ENCODE data around the gene SGIP1.
A peak's percentile ranks its signal among the peaks of the same experiment; 100 is the strongest.

Gene SGIP1

GRCh38 chr1:66739401-66740157, 205.6 kb downstream of the SGIP1 start:
- no peak for DNase-seq (ENCODE audit: low read depth)
- H3K4me3 ChIP-seq (ENCODE audit: low read depth, low read length): no peak overlapping the region

DNA sequence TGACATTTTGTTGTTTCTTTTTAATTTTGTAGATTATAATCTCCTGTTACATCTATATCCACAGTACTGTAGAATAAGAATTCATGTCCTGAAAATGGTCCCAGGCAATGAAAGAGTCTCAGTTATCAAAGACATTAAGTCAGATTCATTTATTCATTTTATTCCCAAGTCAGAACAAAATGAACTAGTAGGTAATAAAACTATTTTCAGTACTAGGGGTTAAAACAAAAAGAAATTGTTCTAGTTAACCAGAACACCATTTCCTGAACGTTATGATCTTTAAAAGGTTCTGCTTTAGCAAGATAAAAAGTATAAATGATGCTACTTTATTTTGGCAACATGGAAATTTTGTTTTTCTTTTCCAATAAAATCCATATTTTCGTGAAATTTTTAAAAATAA, 211.5 kb downstream of the SGIP1 start:
- no peak for DNase-seq (ENCODE audit: low read depth)
- no peak overlapping the region for H3K4me3 ChIP-seq (ENCODE audit: low read depth, low read length)

GRCh38 chr1:66747501-66747900, 213.5 kb downstream of the SGIP1 start:
- DNase-seq (ENCODE audit: low read depth): no peak

GRCh38 chr1:66750577-66750976, 216.6 kb downstream of the SGIP1 start:
- no peak overlapping the region for H3K4me3 ChIP-seq (ENCODE audit: low read depth, low read length)
- no peak for DNase-seq (ENCODE audit: low read depth)

More at GRCh38 chr1:66747501-66747900, 213.5 kb downstream of the SGIP1 start:
- no peak overlapping the region for H3K4me3 ChIP-seq (ENCODE audit: low read depth, low read length)

- no peak overlapping the region for H3K4me3 ChIP-seq (ENCODE audit: low read depth, low read length)
- DNase-seq (ENCODE audit: low read depth): no peak
Measured at GRCh38 chr1:66751160-66751559, 217.2 kb downstream of the SGIP1 start.

- peak within 1 kb of the TSS; percentile 46 for H3K4me3 ChIP-seq (ENCODE audit: low read depth, low read length)
- no peak for DNase-seq (ENCODE audit: low read depth)
Measured at GRCh38 chr1:66752000-66752592, 218.1 kb downstream of the SGIP1 start, which contains the start of gene DYNLT5. TSS of gene DYNLT5 (plus strand) at chr1:66752459. CDS start at chr1:66754659, 2,200 bp downstream.

DNA sequence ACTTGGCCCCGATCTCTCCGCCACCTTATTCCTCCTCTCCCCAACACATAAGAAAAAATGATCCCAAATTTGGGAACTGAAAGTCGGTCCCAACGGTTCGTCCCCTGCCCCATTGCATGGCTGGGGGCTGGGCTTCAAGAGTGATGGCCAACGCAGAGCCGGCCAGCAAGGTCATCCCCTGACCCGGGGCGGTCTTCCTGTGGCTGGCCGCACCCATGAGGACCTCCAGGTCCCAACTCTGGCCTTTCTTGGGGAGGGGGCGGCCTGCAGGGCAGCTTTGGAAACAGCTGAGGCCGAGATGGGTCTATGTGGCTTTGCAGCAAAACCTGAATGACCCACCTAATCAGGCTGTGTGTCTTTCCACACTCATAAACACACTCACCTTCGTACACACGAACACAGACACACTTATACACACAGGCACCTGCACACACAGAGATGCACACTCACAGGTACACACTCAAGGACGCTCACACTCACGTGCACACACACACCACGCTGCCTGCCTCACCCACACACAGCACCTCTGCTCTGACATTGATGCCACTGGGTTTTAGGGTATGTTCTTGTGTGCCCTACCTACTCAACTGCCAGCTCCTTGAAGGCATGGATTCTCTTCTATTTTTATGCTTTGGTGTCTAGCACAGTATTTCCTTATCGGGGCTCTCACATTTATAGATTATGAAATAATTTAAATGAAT, 218.9 kb downstream of the SGIP1 start:
- peak overlapping the region; percentile 46 for H3K4me3 ChIP-seq (ENCODE audit: low read depth, low read length)
- DNase-seq (ENCODE audit: low read depth): no peak

GRCh38 chr1:66757722-66758240, 223.8 kb downstream of the SGIP1 start:
- no peak for DNase-seq (ENCODE audit: low read depth)
- no peak overlapping the region for H3K4me3 ChIP-seq (ENCODE audit: low read depth, low read length)

- no peak for DNase-seq (ENCODE audit: low read depth)
- no peak overlapping the region for H3K4me3 ChIP-seq (ENCODE audit: low read depth, low read length)
Measured at GRCh38 chr1:66758241-66758755, 224.3 kb downstream of the SGIP1 start.

DNA sequence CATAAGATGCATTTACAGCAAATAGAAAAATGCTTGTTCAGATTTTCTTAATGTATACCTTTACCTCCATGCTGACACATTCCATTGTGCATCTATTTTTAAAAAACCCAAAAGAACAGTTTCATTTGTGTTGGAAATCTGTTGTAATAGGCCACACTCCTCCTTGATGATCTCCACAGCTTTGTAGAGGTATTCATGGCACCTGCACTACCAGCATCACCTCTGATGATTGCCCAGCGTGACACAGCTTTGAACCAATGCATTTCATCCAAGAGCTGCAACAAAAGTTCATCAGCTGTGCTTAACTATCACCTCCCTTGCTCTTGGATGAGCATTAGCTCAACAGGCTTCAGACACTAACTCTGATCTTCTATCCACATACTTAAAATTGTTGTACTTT, 226.6 kb downstream of the SGIP1 start:
- no peak overlapping the region for H3K4me3 ChIP-seq (ENCODE audit: low read depth, low read length)
- DNase-seq (ENCODE audit: low read depth): no peak

DNA sequence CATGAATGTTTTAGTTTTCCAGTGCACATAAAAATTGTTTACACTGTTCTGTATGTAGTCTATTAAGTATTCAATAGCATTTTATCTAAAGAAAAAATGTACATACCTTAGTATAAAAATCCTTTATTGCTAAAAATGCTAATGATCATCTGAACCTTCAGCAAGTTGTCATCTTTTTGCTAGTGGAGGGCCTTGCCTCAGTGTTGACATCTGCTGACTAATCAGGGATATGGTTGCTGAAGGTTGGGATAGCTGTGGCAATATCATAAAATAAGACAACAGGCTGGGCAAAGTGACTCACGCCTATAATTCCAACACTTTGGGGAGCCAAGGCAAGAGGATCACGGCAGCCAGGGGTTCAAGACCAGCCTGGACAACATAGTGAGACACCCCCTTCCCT, 227.3 kb downstream of the SGIP1 start:
- no peak overlapping the region for H3K4me3 ChIP-seq (ENCODE audit: low read depth, low read length)
- DNase-seq (ENCODE audit: low read depth): no peak

DNA sequence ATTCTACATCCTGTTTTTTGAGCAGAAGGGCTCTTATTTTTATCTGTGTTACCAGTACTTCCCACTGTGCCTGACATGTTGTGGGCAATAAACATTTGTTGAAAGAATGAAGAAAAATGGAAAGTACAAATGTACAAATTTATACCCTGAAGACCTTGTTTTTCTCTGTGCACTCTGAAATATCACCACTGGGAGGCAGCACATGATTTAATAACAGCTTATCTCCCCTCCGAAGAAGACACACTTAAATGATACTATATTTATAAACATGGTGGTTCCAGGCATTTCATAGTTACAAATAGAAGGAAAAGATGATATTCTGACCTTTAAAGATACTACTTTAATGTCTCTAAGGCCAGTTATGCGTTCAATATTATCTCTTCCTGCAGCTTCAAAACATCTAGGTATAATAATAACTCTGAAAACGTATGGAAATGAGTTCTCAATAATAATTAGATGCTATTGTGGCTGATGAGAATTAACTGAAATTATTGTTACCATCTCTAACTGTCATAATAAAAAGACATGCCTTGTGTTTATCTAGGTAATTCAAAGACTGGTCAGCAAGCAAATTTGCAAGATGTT, 231.1 kb downstream of the SGIP1 start:
- no peak overlapping the region for H3K4me3 ChIP-seq (ENCODE audit: low read depth, low read length)
- peak; percentile 24 for DNase-seq (ENCODE audit: low read depth)

DNA sequence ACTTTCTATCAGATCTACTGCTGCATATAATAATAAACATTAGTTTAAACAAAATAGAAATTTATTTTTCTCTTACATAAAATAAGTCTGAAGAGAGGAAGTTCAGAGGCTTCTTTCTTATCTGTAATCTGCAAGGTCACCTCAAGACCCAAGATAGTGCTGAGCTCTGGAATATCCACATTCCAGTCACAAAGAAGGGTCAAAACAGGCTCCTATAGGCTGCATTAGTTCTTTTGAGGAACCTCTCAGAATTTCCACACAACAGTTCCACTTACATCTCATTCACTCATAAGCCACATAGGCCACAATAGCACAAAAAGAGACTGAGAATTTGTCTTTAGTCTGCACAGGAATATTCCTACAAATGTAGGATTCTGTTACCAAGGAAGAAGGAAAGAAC, 233.7 kb downstream of the SGIP1 start:
- H3K4me3 ChIP-seq (ENCODE audit: low read depth, low read length): no peak overlapping the region
- no peak for DNase-seq (ENCODE audit: low read depth)

DNA sequence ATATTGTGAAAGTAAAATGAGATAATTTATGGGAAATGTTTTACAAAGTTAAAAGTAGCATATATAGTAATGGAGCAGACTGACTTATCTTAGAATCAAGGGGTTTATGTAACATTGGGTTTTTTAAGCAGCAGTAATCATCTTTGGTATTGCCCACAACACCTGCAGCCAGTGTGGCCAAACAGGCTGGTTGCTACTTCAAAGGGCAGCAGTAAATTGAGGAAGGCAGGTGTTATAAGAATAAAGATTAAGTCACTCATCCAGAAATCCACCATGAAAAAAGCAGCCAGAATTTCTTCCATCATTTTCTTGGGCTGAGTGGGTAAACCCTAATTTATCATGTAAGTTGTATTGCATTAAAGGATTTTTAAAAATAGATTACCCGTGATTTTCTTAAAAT, 235.0 kb downstream of the SGIP1 start:
- H3K4me3 ChIP-seq (ENCODE audit: low read depth, low read length): no peak overlapping the region
- DNase-seq (ENCODE audit: low read depth): no peak

DNA sequence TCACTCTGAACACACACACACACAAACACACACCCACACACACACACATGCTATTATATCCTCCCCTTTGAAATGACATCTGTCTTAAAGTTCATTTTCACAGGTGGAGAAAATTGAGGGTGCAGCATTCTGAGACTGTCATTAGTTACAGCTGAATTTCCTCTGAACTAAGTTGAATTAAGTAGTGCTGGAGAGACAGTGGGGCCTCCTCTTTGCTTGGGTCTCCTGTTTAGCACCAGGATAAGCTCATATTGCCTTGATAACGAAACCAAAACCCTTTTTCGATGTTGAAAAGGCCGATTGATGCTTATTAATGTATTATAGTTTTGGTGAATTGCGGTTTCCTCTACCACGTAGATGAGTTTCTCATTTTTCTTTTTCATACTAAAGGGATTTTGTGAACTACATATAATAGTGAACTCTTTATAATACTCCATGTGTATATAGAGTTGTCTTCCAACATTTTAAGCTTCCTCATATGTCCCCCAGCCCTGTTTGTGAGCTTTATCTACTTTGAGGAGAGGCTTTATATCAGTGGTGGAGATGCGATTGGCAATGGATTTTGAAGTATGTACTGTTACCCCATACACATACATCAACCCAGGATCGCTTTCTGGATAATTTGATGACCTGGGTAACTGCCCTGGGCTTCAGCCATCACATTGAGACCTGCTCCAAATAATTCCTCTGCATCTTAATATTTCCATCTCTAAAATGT, 235.7 kb downstream of the SGIP1 start:
- H3K4me3 ChIP-seq (ENCODE audit: low read depth, low read length): no peak overlapping the region
- no peak for DNase-seq (ENCODE audit: low read depth)

DNA sequence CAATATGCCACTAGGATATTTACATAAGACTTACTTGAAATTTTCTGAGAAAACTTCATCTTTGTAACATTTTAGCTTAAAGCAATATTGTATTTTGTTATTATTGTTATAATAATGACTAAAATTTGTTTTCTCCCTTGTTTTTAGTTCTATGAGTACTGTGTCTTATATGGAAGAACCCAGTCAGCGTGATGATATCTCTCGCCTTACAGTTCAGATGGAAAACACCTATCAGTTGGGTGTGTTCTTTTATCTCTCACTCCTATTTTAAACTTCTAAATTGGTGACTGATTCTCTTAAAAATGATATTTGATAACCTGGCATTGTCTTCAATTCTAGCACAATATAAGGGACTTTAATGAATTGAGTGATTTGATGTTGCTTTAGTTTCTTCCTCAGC, 236.3 kb downstream of the SGIP1 start:
- H3K4me3 ChIP-seq (ENCODE audit: low read depth, low read length): no peak overlapping the region
- DNase-seq (ENCODE audit: low read depth): no peak

DNA sequence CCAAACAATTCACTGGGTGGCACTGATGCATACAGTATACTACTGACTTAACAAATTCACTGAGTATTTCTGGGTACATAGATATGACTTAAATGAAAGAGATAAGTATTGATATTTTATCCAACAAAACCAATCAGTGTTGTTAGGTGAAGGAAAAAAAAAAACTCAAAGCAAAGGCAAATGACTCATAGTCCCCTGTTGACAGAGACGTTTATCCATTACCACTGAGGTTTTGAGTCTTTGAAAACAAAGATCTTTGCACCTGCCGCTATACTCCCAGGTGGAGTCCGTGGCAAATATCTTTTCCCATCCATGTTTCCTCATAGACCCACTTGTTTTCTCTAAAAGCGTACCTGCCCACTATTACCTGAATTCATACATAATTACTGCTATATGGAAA, 236.7 kb downstream of the SGIP1 start:
- DNase-seq (ENCODE audit: low read depth): no peak
- no peak overlapping the region for H3K4me3 ChIP-seq (ENCODE audit: low read depth, low read length)

DNA sequence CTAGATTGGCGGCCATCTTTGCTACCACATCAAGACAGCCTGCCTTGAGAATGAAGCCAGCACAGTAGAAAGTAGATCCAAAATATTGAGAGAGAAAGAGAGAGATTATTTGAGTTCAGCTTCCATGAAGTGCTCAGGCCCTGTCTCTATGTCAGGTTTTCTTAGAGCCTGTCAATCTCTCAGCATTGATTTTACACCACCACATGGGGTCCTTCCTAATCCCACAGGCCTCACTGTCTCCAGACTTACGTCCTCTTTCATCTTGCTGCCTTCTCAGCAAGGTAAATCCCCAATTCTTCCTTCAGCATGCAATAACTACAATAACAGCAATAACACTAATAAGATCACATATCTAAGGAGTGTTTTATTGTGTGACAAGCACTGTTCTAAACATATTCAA, 239.3 kb downstream of the SGIP1 start:
- DNase-seq (ENCODE audit: low read depth): no peak
- no peak overlapping the region for H3K4me3 ChIP-seq (ENCODE audit: low read depth, low read length)

GRCh38 chr1:66774438-66774837, 240.5 kb downstream of the SGIP1 start:
- no peak overlapping the region for H3K4me3 ChIP-seq (ENCODE audit: low read depth, low read length)
- no peak for DNase-seq (ENCODE audit: low read depth)
